ENCODE data around the gene MSH5. TPM values are rescaled to one million over a fixed set of nuclear protein-coding genes. Genes with fewer than 3 reads are reported as not detected.
"Not testable (repeated sequence)": the region's sequence is repeated elsewhere in the genome, so short reads cannot be mapped to it uniquely, and the experiment has no call there.

The MSH5 gene
- total RNA-seq, 1 donor from 2014 or later: 4.5 TPM

GRCh38 chr6:31801031-31801927, 61.5 kb downstream of the MSH5 start:
- DNase-seq (ENCODE audit: low read depth in 2 of 2): not testable (repeated sequence)

DNA sequence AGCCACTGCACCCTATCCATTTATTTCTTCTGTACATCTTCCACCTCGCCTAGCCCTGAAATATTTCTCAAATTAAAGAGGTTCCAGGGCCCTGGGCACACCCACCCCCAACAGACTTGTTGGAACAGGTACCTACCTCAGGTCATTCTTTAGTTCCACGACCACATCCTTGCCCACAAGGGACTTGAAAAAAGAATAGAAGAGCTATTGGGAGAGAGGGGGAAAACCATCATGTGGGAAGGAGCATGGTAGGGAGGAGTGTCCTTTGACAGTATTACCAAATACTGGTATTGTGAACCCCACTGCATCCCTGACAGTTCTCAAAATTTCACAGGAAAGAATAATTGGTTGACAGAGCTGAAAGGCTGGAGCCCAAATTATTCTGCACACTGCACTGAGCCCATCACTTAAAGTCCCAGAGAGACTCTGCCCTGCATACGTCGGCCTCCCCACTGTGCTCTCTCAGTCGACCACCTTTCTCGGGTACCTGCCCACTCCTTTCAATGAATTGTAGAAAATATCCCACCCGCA, 66.2 kb downstream of the MSH5 start:
- DNase-seq (ENCODE audit: low read depth in 2 of 2): no peak

GRCh38 chr6:31806470-31807272, 66.9 kb downstream of the MSH5 start, which contains the start of gene LSM2:
LSM2 (minus strand) TSS chr6:31806966; CDS start chr6:31806757, 209 bp downstream.
- peak; percentile 91 to 97 for DNase-seq (ENCODE audit: low read depth in 2 of 2)

GRCh38 chr6:31808599-31808998, 68.8 kb downstream of the MSH5 start:
- DNase-seq (ENCODE audit: low read depth in 2 of 2): not testable (repeated sequence)

DNA sequence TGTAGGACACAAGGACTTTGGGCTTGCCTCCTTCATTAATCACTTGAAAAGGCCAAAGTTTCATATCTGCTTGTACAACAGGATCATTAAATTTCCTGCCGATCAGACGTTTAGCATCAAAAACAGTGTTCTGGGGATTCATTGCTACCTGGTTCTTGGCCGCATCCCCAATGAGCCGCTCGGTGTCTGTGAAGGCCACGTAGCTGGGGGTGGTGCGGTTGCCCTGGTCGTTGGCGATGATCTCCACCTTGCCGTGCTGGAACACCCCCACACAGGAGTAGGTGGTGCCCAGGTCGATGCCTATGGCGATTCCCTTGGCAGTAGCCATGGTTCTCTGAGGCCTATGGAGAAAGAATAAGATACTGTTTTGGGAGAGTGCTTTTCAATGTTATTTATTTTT, 71.8 kb downstream of the MSH5 start:
- DNase-seq (ENCODE audit: low read depth in 2 of 2): no peak

Other genes starting within 250 kb of the MSH5 start
- 6.8 and 8.3 TPM in 2 replicates for gene MICB, start 241.9 kb upstream of the MSH5 start, total RNA-seq
- not detected in 2 replicates for gene MCCD1, start 211.0 kb upstream of the MSH5 start, total RNA-seq
- 318 and 410 TPM in 2 replicates for gene DDX39B, start 198.0 kb upstream of the MSH5 start, total RNA-seq
- 0.13 TPM in 1 of 2 replicates, not detected in the other for gene ATP6V1G2, start 193.4 kb upstream of the MSH5 start, total RNA-seq
- gene NFKBIL1, start 192.4 kb upstream of the MSH5 start, total RNA-seq: 19.8 and 24.7 TPM in 2 replicates
- gene LTA, start 167.7 kb upstream of the MSH5 start, total RNA-seq: not detected in 2 replicates
- gene TNF, start 164.4 kb upstream of the MSH5 start, total RNA-seq: not detected in 2 replicates
- gene LTB, start 157.6 kb upstream of the MSH5 start, total RNA-seq: 6.4 and 11.8 TPM in 2 replicates
- 0.51 TPM in 1 of 2 replicates, not detected in the other for gene LST1, start 153.7 kb upstream of the MSH5 start, total RNA-seq
- gene NCR3, start 147.0 kb upstream of the MSH5 start, total RNA-seq: not detected in 2 replicates
- 0.13 TPM in 2 replicates for gene AIF1, start 124.8 kb upstream of the MSH5 start, total RNA-seq
- 19.8 and 35.0 TPM in 2 replicates for gene PRRC2A, start 119.3 kb upstream of the MSH5 start, total RNA-seq
- 86.7 and 158 TPM in 2 replicates for gene BAG6, start 87.3 kb upstream of the MSH5 start, total RNA-seq
- gene APOM, start 84.1 kb upstream of the MSH5 start, total RNA-seq: 0.39 and 0.51 TPM in 2 replicates
- 15.8 and 22.9 TPM in 2 replicates for gene C6orf47, start 79.2 kb upstream of the MSH5 start, total RNA-seq
- 9.0 and 11.5 TPM in 2 replicates for gene GPANK1, start 75.0 kb upstream of the MSH5 start, total RNA-seq
- gene CSNK2B, start 73.9 kb upstream of the MSH5 start, total RNA-seq: 76.5 and 99.5 TPM in 2 replicates
- 0.64 and 2.0 TPM in 2 replicates for gene LY6G5B, start 70.0 kb upstream of the MSH5 start, total RNA-seq
- gene LY6G5C, start 58.9 kb upstream of the MSH5 start, total RNA-seq: 1.2 and 1.9 TPM in 2 replicates
- 43.8 and 59.8 TPM in 2 replicates for gene ABHD16A, start 36.7 kb upstream of the MSH5 start, total RNA-seq
- not detected in 2 replicates for gene LY6G6F, start 33.1 kb upstream of the MSH5 start, total RNA-seq
- gene LY6G6D, start 24.7 kb upstream of the MSH5 start, total RNA-seq: not detected in 2 replicates
- not detected in 2 replicates for gene LY6G6C, start 18.3 kb upstream of the MSH5 start, total RNA-seq
- gene MPIG6B, start 16.6 kb upstream of the MSH5 start, total RNA-seq: not detected in 2 replicates
- 108 and 125 TPM in 2 replicates for gene DDAH2, start 10.7 kb upstream of the MSH5 start, total RNA-seq
- 464 and 694 TPM in 2 replicates for gene CLIC1, start 3.5 kb upstream of the MSH5 start, total RNA-seq
- 2.0 and 3.3 TPM in 2 replicates for gene SAPCD1, start 22.7 kb downstream of the MSH5 start, total RNA-seq
- gene VWA7, start 37.3 kb downstream of the MSH5 start, total RNA-seq: under 0.01 and 0.13 TPM in 2 replicates
- gene VARS1, start 55.7 kb downstream of the MSH5 start, total RNA-seq: 48.1 and 53.7 TPM in 2 replicates
- gene LSM2, start 67.0 kb downstream of the MSH5 start, total RNA-seq: 29.5 and 39.2 TPM in 2 replicates
- 1.2 and 1.4 TPM in 2 replicates for gene HSPA1L, start 75.3 kb downstream of the MSH5 start, total RNA-seq
- 67.4 and 81.8 TPM in 2 replicates for gene HSPA1A, start 75.5 kb downstream of the MSH5 start, total RNA-seq
- 27.6 and 37.1 TPM in 2 replicates for gene HSPA1B, start 87.7 kb downstream of the MSH5 start, total RNA-seq
- gene NEU1, start 122.8 kb downstream of the MSH5 start, total RNA-seq: 50.2 and 73.0 TPM in 2 replicates
- gene SLC44A4, start 139.0 kb downstream of the MSH5 start, total RNA-seq: under 0.01 TPM in 2 replicates
- gene EHMT2, start 157.7 kb downstream of the MSH5 start, total RNA-seq: 25.9 and 37.4 TPM in 2 replicates
- gene ZBTB12, start 162.1 kb downstream of the MSH5 start, total RNA-seq: 2.2 and 3.0 TPM in 2 replicates
- 0.13 TPM in 1 of 2 replicates, not detected in the other for gene C2, start 187.7 kb downstream of the MSH5 start, total RNA-seq
- gene CFB, start 206.1 kb downstream of the MSH5 start, total RNA-seq: 0.13 and 0.51 TPM in 2 replicates
- 58.3 and 77.6 TPM in 2 replicates for gene NELFE, start 219.0 kb downstream of the MSH5 start, total RNA-seq
- gene SKIC2, start 219.2 kb downstream of the MSH5 start, total RNA-seq: 25.4 and 33.5 TPM in 2 replicates
- gene DXO, start 232.1 kb downstream of the MSH5 start, total RNA-seq: 6.4 and 8.0 TPM in 2 replicates
- gene C4A, start 242.1 kb downstream of the MSH5 start, total RNA-seq: 0.90 and 1.4 TPM in 2 replicates